Measurements from ENCODE around the gene PROZ. TPM values are rescaled to one million over a fixed set of nuclear protein-coding genes. Genes with fewer than 3 reads are reported as not detected.
A peak's percentile ranks its signal among the peaks of the same experiment; 100 is the strongest.

Gene PROZ
- total and polyA plus RNA-seq, 9 of the 15 experiments (the other 6 are each of a cell fraction or from before 2014, with no cell fraction given) = not detected

DNA sequence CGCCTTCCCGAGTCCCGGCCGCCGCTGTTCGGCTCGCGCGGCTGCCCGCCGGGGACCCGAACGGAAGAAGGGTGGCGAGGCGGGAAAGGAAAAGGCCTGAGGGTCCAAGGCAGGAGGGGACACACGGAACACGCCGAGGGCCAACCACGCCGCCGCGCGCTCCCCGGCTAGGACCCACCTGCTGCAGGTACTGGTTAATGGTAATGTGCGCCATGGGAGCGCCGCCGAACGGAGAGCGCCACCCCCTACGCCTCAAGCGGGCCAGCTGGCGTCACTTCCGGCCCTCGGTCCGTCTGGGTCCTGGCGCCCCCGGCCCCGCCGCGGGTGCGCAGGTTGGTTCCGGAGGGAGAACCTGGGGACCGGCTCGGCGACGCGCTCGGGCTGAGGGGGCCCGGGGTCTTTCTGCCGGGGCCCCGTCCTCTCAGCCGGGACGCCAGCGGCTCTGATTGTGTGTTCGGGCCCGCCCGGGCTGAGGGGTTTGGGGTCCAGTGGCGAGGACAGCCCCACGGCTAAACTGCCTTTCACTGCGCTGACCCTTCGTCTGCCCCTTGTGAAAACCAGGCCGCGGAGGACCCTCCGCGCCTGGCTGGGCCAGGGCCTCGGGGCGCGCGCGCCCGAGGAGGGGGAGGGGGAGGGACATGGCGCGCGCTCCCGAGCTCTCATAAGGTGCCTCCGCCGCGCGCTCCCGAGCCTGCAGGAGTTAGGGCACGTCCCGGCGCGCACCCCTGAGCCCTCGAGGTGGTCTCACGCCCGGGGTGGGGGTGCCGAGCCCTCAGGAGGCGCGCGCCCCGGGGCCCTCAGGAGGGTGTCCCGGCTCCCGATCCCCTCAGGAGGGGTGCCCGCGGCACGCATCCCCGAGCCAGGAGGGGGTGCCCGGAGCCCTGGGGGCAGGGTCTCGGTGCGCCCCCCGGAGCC, 50.2 kb downstream of the PROZ start, which contains the start of gene PCID2 (continued):
- TF ChIP-seq, protein P1, sequence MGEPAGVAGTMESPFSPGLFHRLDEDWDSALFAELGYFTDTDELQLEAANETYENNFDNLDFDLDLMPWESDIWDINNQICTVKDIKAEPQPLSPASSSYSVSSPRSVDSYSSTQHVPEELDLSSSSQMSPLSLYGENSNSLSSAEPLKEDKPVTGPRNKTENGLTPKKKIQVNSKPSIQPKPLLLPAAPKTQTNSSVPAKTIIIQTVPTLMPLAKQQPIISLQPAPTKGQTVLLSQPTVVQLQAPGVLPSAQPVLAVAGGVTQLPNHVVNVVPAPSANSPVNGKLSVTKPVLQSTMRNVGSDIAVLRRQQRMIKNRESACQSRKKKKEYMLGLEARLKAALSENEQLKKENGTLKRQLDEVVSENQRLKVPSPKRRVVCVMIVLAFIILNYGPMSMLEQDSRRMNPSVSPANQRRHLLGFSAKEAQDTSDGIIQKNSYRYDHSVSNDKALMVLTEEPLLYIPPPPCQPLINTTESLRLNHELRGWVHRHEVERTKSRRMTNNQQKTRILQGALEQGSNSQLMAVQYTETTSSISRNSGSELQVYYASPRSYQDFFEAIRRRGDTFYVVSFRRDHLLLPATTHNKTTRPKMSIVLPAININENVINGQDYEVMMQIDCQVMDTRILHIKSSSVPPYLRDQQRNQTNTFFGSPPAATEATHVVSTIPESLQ (CRISPR knock-in tag; IDR thresholded peaks at IDR 0.05) = peak; percentile 42; the same call in 1 of the 2 replicates
- TF ChIP-seq ZNF239 (CRISPR knock-in tag; IDR thresholded peaks at IDR 0.05) = no peak
- no peak for TF ChIP-seq SNIP1 (IDR thresholded peaks at IDR 0.05; ENCODE audit: low read depth)
- no peak for TF ChIP-seq ZZZ3 (IDR thresholded peaks at IDR 0.05)
- TF ChIP-seq, protein P2, sequence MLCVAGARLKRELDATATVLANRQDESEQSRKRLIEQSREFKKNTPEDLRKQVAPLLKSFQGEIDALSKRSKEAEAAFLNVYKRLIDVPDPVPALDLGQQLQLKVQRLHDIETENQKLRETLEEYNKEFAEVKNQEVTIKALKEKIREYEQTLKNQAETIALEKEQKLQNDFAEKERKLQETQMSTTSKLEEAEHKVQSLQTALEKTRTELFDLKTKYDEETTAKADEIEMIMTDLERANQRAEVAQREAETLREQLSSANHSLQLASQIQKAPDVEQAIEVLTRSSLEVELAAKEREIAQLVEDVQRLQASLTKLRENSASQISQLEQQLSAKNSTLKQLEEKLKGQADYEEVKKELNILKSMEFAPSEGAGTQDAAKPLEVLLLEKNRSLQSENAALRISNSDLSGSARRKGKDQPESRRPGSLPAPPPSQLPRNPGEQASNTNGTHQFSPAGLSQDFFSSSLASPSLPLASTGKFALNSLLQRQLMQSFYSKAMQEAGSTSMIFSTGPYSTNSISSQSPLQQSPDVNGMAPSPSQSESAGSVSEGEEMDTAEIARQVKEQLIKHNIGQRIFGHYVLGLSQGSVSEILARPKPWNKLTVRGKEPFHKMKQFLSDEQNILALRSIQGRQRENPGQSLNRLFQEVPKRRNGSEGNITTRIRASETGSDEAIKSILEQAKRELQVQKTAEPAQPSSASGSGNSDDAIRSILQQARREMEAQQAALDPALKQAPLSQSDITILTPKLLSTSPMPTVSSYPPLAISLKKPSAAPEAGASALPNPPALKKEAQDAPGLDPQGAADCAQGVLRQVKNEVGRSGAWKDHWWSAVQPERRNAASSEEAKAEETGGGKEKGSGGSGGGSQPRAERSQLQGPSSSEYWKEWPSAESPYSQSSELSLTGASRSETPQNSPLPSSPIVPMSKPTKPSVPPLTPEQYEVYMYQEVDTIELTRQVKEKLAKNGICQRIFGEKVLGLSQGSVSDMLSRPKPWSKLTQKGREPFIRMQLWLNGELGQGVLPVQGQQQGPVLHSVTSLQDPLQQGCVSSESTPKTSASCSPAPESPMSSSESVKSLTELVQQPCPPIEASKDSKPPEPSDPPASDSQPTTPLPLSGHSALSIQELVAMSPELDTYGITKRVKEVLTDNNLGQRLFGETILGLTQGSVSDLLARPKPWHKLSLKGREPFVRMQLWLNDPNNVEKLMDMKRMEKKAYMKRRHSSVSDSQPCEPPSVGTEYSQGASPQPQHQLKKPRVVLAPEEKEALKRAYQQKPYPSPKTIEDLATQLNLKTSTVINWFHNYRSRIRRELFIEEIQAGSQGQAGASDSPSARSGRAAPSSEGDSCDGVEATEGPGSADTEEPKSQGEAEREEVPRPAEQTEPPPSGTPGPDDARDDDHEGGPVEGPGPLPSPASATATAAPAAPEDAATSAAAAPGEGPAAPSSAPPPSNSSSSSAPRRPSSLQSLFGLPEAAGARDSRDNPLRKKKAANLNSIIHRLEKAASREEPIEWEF (CRISPR knock-in tag; IDR thresholded peaks at IDR 0.05) = no peak
- no peak; the same call in 1 of the 2 replicates for TF ChIP-seq HDAC8 (tag; IDR thresholded peaks at IDR 0.05)
- TF ChIP-seq IRF2 (CRISPR knock-in tag; IDR thresholded peaks at IDR 0.05) = no peak
- TF ChIP-seq, protein P3, sequence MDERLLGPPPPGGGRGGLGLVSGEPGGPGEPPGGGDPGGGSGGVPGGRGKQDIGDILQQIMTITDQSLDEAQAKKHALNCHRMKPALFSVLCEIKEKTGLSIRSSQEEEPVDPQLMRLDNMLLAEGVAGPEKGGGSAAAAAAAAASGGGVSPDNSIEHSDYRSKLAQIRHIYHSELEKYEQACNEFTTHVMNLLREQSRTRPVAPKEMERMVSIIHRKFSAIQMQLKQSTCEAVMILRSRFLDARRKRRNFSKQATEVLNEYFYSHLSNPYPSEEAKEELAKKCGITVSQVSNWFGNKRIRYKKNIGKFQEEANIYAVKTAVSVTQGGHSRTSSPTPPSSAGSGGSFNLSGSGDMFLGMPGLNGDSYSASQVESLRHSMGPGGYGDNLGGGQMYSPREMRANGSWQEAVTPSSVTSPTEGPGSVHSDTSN (CRISPR knock-in tag; IDR thresholded peaks at IDR 0.05; ENCODE audit: low read depth) = no peak
- TF ChIP-seq, protein P3 (tag; conservative IDR thresholded peaks at IDR 0.05; ENCODE audit: low read depth) = no peak
- TF ChIP-seq ZBTB8A (IDR thresholded peaks at IDR 0.05; ENCODE audit: partially characterized antibody) = no peak
- TF ChIP-seq HOXB6 (CRISPR knock-in tag; IDR thresholded peaks at IDR 0.05; ENCODE audit: borderline replicate concordance) = no peak
- TF ChIP-seq, protein P4, sequence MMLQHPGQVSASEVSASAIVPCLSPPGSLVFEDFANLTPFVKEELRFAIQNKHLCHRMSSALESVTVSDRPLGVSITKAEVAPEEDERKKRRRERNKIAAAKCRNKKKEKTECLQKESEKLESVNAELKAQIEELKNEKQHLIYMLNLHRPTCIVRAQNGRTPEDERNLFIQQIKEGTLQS (IDR thresholded peaks at IDR 0.05) = peak; percentile 37; the same call in 1 of the 2 replicates
- TF ChIP-seq, protein P4 (CRISPR knock-in tag; conservative IDR thresholded peaks at IDR 0.05) = 0 out of 2 replicates have a peak, but pooled peaks have one; percentile 46
- no peak for TF ChIP-seq ZNF384 (IDR thresholded peaks at IDR 0.05; ENCODE audit: low read depth, low read length)
- TF ChIP-seq NFXL1 (CRISPR knock-in tag; IDR thresholded peaks at IDR 0.05) = no peak
- TF ChIP-seq DACH1 (IDR thresholded peaks at IDR 0.05; ENCODE audit: partially characterized antibody) = no peak
- TF ChIP-seq PHB2 (IDR thresholded peaks at IDR 0.05; ENCODE audit: low read depth) = no peak

Data from K562 (cell line).